KMS-11 (cell line): ENCODE data around the gene PPARG.
"Not testable (repeated sequence)": the region's sequence is repeated elsewhere in the genome, so short reads cannot be mapped to it uniquely, and the experiment has no call there.

Experiments
- H2AFZ ChIP-seq: fragments of 200-600 bp; sonication (generic); 2 replicates; pipeline ENCODE4 v1.6.1; 2016; ENCODE audit warnings: antibody characterized with exemption, mixed run types, low read depth
- H3K27ac ChIP-seq: fragments of 200-600 bp; sonication (generic); 2 replicates; pipeline ENCODE4 v1.6.1; 2016; ENCODE audit warnings: mild to moderate bottlenecking, mixed run types
- H3K27me3 ChIP-seq: fragments of 200-600 bp; sonication (generic); 2 replicates; pipeline ENCODE4 v1.6.1; 2017; ENCODE audit warnings: mild to moderate bottlenecking, low read depth, mixed run types, moderate library complexity; ENCODE audit not compliant: insufficient read depth
- H3K36me3 ChIP-seq: fragments of 200-600 bp; sonication (generic); 2 replicates; pipeline ENCODE4 v1.6.1; 2017; ENCODE audit warnings: mild to moderate bottlenecking, mixed run types; ENCODE audit not compliant: insufficient read depth
- H3K4me1 ChIP-seq: fragments of 200-600 bp; sonication (generic); 2 replicates; pipeline ENCODE4 v1.6.1; 2016; ENCODE audit warnings: mild to moderate bottlenecking, low read depth, mixed run types; ENCODE audit not compliant: poor library complexity, severe bottlenecking
- H3K4me2 ChIP-seq: fragments of 200-600 bp; sonication (generic); 2 replicates; pipeline ENCODE4 v1.7.0; 2016; ENCODE audit warnings: mild to moderate bottlenecking, mixed run types
- H3K4me3 ChIP-seq: fragments of 200-600 bp; sonication (generic); IDR thresholded peaks from 2 replicates; pipeline ENCODE4 v1.6.1; 2017; ENCODE audit warnings: low read depth, low read length, mixed read lengths; ENCODE audit not compliant: insufficient read depth
- H3K79me2 ChIP-seq: fragments of 200-600 bp; sonication (generic); 2 replicates; pipeline ENCODE4 v1.6.1; 2016; ENCODE audit warnings: low read depth, mixed run types; ENCODE audit not compliant: insufficient read depth
- H3K9ac ChIP-seq: fragments of 200-600 bp; sonication (generic); 2 replicates; pipeline ENCODE4 v1.6.1; 2016; ENCODE audit warnings: mild to moderate bottlenecking, mixed run types
- H4K20me1 ChIP-seq: fragments of 200-600 bp; sonication (generic); 2 replicates; pipeline ENCODE4 v1.6.1; 2016; ENCODE audit warnings: mild to moderate bottlenecking, mixed run types; ENCODE audit not compliant: insufficient read depth
- CTCF ChIP-seq: fragments of 200-600 bp; sonication (generic); conservative IDR thresholded peaks from 2 replicates; pipeline ENCODE4 v1.6.1; 2017; ENCODE audit warnings: low read depth, mild to moderate bottlenecking, antibody characterized with exemption, low read length, moderate library complexity, mixed read lengths

The PPARG gene

GRCh38 chr3:12284591-12284990, 4.3 kb upstream of the PPARG start:
- H3K27me3 ChIP-seq = no peaks in the 10 kb centered on the region
- H2AFZ ChIP-seq = no peak overlapping the region
- H3K27ac ChIP-seq = no peak overlapping the region
- no peak overlapping the region for H3K4me3 ChIP-seq
- H3K4me1 ChIP-seq = no peaks in the 10 kb centered on the region
- no peak for TF ChIP-seq CTCF
- no peaks in the 10 kb centered on the region for H3K79me2 ChIP-seq
- H4K20me1 ChIP-seq = no peaks in the 10 kb centered on the region
- H3K4me2 ChIP-seq = no peak overlapping the region
- H3K9ac ChIP-seq = no peak overlapping the region
- no peaks in the 10 kb centered on the region for H3K36me3 ChIP-seq

- H4K20me1 ChIP-seq = no peaks in the 10 kb centered on the region
- H3K4me1 ChIP-seq = no peaks in the 10 kb centered on the region
- H3K4me3 ChIP-seq = no peak overlapping the region
- TF ChIP-seq CTCF = no peak
- no peak overlapping the region for H2AFZ ChIP-seq
- no peaks in the 10 kb centered on the region for H3K27me3 ChIP-seq
- no peak overlapping the region for H3K4me2 ChIP-seq
- no peak overlapping the region for H3K27ac ChIP-seq
- H3K9ac ChIP-seq = no peak overlapping the region
- no peaks in the 10 kb centered on the region for H3K79me2 ChIP-seq
- no peaks in the 10 kb centered on the region for H3K36me3 ChIP-seq
Observed at GRCh38 chr3:12285003-12285555, 3.8 kb upstream of the PPARG start.

- H3K4me2 ChIP-seq, H2AFZ ChIP-seq, H4K20me1 ChIP-seq, H3K27ac ChIP-seq, H3K9ac ChIP-seq, H3K4me3 ChIP-seq, H3K36me3 ChIP-seq, H3K79me2 ChIP-seq, H3K4me1 ChIP-seq, H3K27me3 ChIP-seq: not testable (repeated sequence)
Observed at GRCh38 chr3:12285779-12286178, 3.1 kb upstream of the PPARG start.

- Histone ChIP-seq H3K79me2 (no peaks in the 10 kb centered on the region), H3K27ac (no peak overlapping the region), H2AFZ (no peak overlapping the region), H3K4me3 (no peak overlapping the region), H3K27me3 (no peaks in the 10 kb centered on the region), H4K20me1 (no peaks in the 10 kb centered on the region), H3K36me3 (no peaks in the 10 kb centered on the region), H3K4me2 (no peak overlapping the region), H3K9ac (no peak overlapping the region), H3K4me1 (no peaks in the 10 kb centered on the region)
- no peak for TF ChIP-seq CTCF
Observed at GRCh38 chr3:12286504-12286903, 2.4 kb upstream of the PPARG start.

GRCh38 chr3:12286927-12287726, 1.7 kb upstream of the PPARG start:
- Histone ChIP-seq H3K4me2 (no peak overlapping the region), H3K4me1 (no peaks in the 10 kb centered on the region), H3K36me3 (no peaks in the 10 kb centered on the region), H3K9ac (no peak overlapping the region), H2AFZ (no peak overlapping the region), H3K27me3 (no peaks in the 10 kb centered on the region), H4K20me1 (no peaks in the 10 kb centered on the region), H3K79me2 (no peaks in the 10 kb centered on the region), H3K27ac (no peak overlapping the region), H3K4me3 (no peak overlapping the region)
- no peak for TF ChIP-seq CTCF
